ENCODE data around the gene INHA. TPM values are rescaled to one million over a fixed set of nuclear protein-coding genes. Genes with fewer than 3 reads are reported as not detected.

INHA gene
- total RNA-seq, 2 experiments from 2014 or later: not detected

- Mint-ChIP-seq H3K27me3 (ENCODE audit: low read depth) (no peaks in the 10 kb centered on the region), H3K36me3 (ENCODE audit: low read depth) (peaks cover 11% of the 10 kb centered on the region), H3K9me3 (no peaks in the 10 kb centered on the region), H3K4me3 (no peak overlapping the region), H3K27ac (no peak overlapping the region), H3K4me1 (ENCODE audit: low read depth) (peaks cover 10% of the 10 kb centered on the region)
- intact Hi-C loops (cut with micrococcal nuclease): no loop called here
- peak; percentile 25 for DNase-seq
- CTCF ChIA-PET: interaction anchor here (0.8 to 1.1 kb wide), 2 partner anchors 22 to 77 kb away, joined by 3 read pairs; no protein-coding TSS in a partner anchor
Observed at GRCh38 chr2:219612577-219613286, 40.6 kb downstream of the INHA start.

GRCh38 chr2:219613461-219614070, 41.5 kb downstream of the INHA start:
- Mint-ChIP-seq H3K36me3 (ENCODE audit: low read depth) (peaks cover 11% of the 10 kb centered on the region), H3K4me1 (ENCODE audit: low read depth) (peaks cover 10% of the 10 kb centered on the region), H3K27ac (no peak overlapping the region), H3K9me3 (no peaks in the 10 kb centered on the region), H3K4me3 (no peak overlapping the region), H3K27me3 (ENCODE audit: low read depth) (no peaks in the 10 kb centered on the region)
- no peak for DNase-seq
- intact Hi-C loops (cut with micrococcal nuclease): no loop called here
- CTCF ChIA-PET: interaction anchor here (0.7 to 0.8 kb wide), 2 partner anchors 44 to 76 kb away, joined by 3 read pairs; no protein-coding TSS in a partner anchor

GRCh38 chr2:219614076-219614860, 42.2 kb downstream of the INHA start:
- Mint-ChIP-seq H3K27me3 (ENCODE audit: low read depth) (no peaks in the 10 kb centered on the region), H3K4me3 (no peak overlapping the region), H3K4me1 (ENCODE audit: low read depth) (peaks cover 10% of the 10 kb centered on the region), H3K27ac (no peak overlapping the region), H3K9me3 (no peaks in the 10 kb centered on the region), H3K36me3 (ENCODE audit: low read depth) (peaks cover 11% of the 10 kb centered on the region)
- CTCF ChIA-PET: interaction anchor here (0.7 kb wide), 1 partner anchor 44 kb away, joined by 3 read pairs; no protein-coding TSS in a partner anchor
- intact Hi-C loops (cut with micrococcal nuclease): no loop called here
- DNase-seq: no peak

GRCh38 chr2:219615036-219615435, 42.9 kb downstream of the INHA start:
- CTCF ChIA-PET: no interaction called here
- Mint-ChIP-seq H3K36me3 (ENCODE audit: low read depth) (peaks cover 11% of the 10 kb centered on the region), H3K27ac (no peak overlapping the region), H3K4me1 (ENCODE audit: low read depth) (peaks cover 10% of the 10 kb centered on the region), H3K4me3 (no peak overlapping the region), H3K9me3 (no peaks in the 10 kb centered on the region), H3K27me3 (ENCODE audit: low read depth) (no peaks in the 10 kb centered on the region)
- intact Hi-C loops (cut with micrococcal nuclease): no loop called here
- DNase-seq: no peak

- no peak for DNase-seq
- no peak overlapping the region for H3K4me3 Mint-ChIP-seq
- peaks cover 10% of the 10 kb centered on the region for H3K4me1 Mint-ChIP-seq (ENCODE audit: low read depth)
- CTCF ChIA-PET: interaction anchor here (1.1 to 1.3 kb wide), 2 partner anchors 55 to 213 kb away, joined by 3 to 4 read pairs; no protein-coding TSS in a partner anchor
- no peaks in the 10 kb centered on the region for H3K9me3 Mint-ChIP-seq
- intact Hi-C loops (cut with micrococcal nuclease): no loop called here
- no peaks in the 10 kb centered on the region for H3K27me3 Mint-ChIP-seq (ENCODE audit: low read depth)
- peaks cover 8% of the 10 kb centered on the region for H3K36me3 Mint-ChIP-seq (ENCODE audit: low read depth)
- no peak overlapping the region for H3K27ac Mint-ChIP-seq
Observed at GRCh38 chr2:219615894-219616293, 43.8 kb downstream of the INHA start.

GRCh38 chr2:219616550-219616949, 44.4 kb downstream of the INHA start:
- Mint-ChIP-seq H3K27me3 (ENCODE audit: low read depth) (no peaks in the 10 kb centered on the region), H3K9me3 (no peaks in the 10 kb centered on the region)
- CTCF ChIA-PET: interaction anchor here (1.1 to 1.3 kb wide), 2 partner anchors 56 to 213 kb away, joined by 3 to 4 read pairs; no protein-coding TSS in a partner anchor

GRCh38 chr2:219618733-219619122, 46.6 kb downstream of the INHA start:
- CTCF ChIA-PET: interaction anchor here (0.7 kb wide), 1 partner anchor 42 kb away, joined by 3 read pairs; no protein-coding TSS in a partner anchor
- H3K36me3 Mint-ChIP-seq (ENCODE audit: low read depth): no peaks in the 10 kb centered on the region
- H3K9me3 Mint-ChIP-seq: no peaks in the 10 kb centered on the region
- intact Hi-C loops (cut with micrococcal nuclease): no loop called here
- peaks cover 2% of the 10 kb centered on the region for H3K27me3 Mint-ChIP-seq (ENCODE audit: low read depth)
- no peak for DNase-seq
- H3K27ac Mint-ChIP-seq: no peak overlapping the region
- no peaks in the 10 kb centered on the region for H3K4me1 Mint-ChIP-seq (ENCODE audit: low read depth)
- H3K4me3 Mint-ChIP-seq: no peak overlapping the region

More at GRCh38 chr2:219616550-219616949, 44.4 kb downstream of the INHA start:
- Mint-ChIP-seq H3K36me3 (ENCODE audit: low read depth) (peaks cover 4% of the 10 kb centered on the region), H3K27ac (no peak overlapping the region), H3K4me3 (no peak overlapping the region), H3K4me1 (ENCODE audit: low read depth) (peaks cover 10% of the 10 kb centered on the region)
- DNase-seq: no peak
- intact Hi-C loops (cut with micrococcal nuclease): no loop called here

- intact Hi-C loops (cut with micrococcal nuclease): no loop called here
- Mint-ChIP-seq H3K4me1 (ENCODE audit: low read depth) (no peaks in the 10 kb centered on the region), H3K4me3 (no peak overlapping the region), H3K36me3 (ENCODE audit: low read depth) (no peaks in the 10 kb centered on the region), H3K9me3 (no peaks in the 10 kb centered on the region), H3K27me3 (ENCODE audit: low read depth) (peaks cover 2% of the 10 kb centered on the region), H3K27ac (no peak overlapping the region)
- CTCF ChIA-PET: interaction anchor here (0.7 kb wide), 1 partner anchor 41 kb away, joined by 3 read pairs; no protein-coding TSS in a partner anchor
- no peak for DNase-seq
Observed at GRCh38 chr2:219619235-219619634, 47.1 kb downstream of the INHA start.

GRCh38 chr2:219620546-219620945, 48.4 kb downstream of the INHA start:
- H3K27ac Mint-ChIP-seq: no peak overlapping the region
- intact Hi-C loops (cut with micrococcal nuclease): no loop called here
- H3K36me3 Mint-ChIP-seq (ENCODE audit: low read depth): no peaks in the 10 kb centered on the region
- H3K9me3 Mint-ChIP-seq: no peaks in the 10 kb centered on the region
- CTCF ChIA-PET: interaction anchor here (0.6 to 1.5 kb wide), 3 partner anchors 21 to 652 kb away, joined by 3 to 4 read pairs (median 3); no protein-coding TSS in a partner anchor
- H3K4me3 Mint-ChIP-seq: no peak overlapping the region
- H3K27me3 Mint-ChIP-seq (ENCODE audit: low read depth): peaks cover 2% of the 10 kb centered on the region
- DNase-seq: no peak
- no peaks in the 10 kb centered on the region for H3K4me1 Mint-ChIP-seq (ENCODE audit: low read depth)

GRCh38 chr2:219621935-219622334, 49.8 kb downstream of the INHA start:
- intact Hi-C loops (cut with micrococcal nuclease): no loop called here
- H3K4me1 Mint-ChIP-seq (ENCODE audit: low read depth): peaks cover 2% of the 10 kb centered on the region
- CTCF ChIA-PET: no interaction called here

GRCh38 chr2:219622472-219622871, 50.4 kb downstream of the INHA start:
- Mint-ChIP-seq H3K4me3 (no peak overlapping the region), H3K9me3 (no peaks in the 10 kb centered on the region), H3K27me3 (ENCODE audit: low read depth) (peaks cover 10% of the 10 kb centered on the region), H3K36me3 (ENCODE audit: low read depth) (no peaks in the 10 kb centered on the region), H3K27ac (no peak overlapping the region), H3K4me1 (ENCODE audit: low read depth) (peaks cover 3% of the 10 kb centered on the region)
- CTCF ChIA-PET: no interaction called here
- no peak for DNase-seq
- intact Hi-C loops (cut with micrococcal nuclease): no loop called here

More at GRCh38 chr2:219621935-219622334, 49.8 kb downstream of the INHA start:
- no peak overlapping the region for H3K4me3 Mint-ChIP-seq
- no peaks in the 10 kb centered on the region for H3K9me3 Mint-ChIP-seq
- H3K27ac Mint-ChIP-seq: no peak overlapping the region
- no peaks in the 10 kb centered on the region for H3K36me3 Mint-ChIP-seq (ENCODE audit: low read depth)
- peaks cover 9% of the 10 kb centered on the region for H3K27me3 Mint-ChIP-seq (ENCODE audit: low read depth)
- no peak for DNase-seq

GRCh38 chr2:219624565-219624964, 52.5 kb downstream of the INHA start:
- Mint-ChIP-seq H3K9me3 (no peaks in the 10 kb centered on the region), H3K36me3 (ENCODE audit: low read depth) (no peaks in the 10 kb centered on the region), H3K27ac (no peak overlapping the region), H3K4me1 (ENCODE audit: low read depth) (peaks cover 3% of the 10 kb centered on the region), H3K4me3 (no peak overlapping the region), H3K27me3 (ENCODE audit: low read depth) (peaks cover 17% of the 10 kb centered on the region)
- CTCF ChIA-PET: no interaction called here
- no peak for DNase-seq
- intact Hi-C loops (cut with micrococcal nuclease): no loop called here
